ENCODE data around the gene RHD.
"Not testable (repeated sequence)": the region's sequence is repeated elsewhere in the genome, so short reads cannot be mapped to it uniquely, and the experiment has no call there.

The RHD gene

DNA sequence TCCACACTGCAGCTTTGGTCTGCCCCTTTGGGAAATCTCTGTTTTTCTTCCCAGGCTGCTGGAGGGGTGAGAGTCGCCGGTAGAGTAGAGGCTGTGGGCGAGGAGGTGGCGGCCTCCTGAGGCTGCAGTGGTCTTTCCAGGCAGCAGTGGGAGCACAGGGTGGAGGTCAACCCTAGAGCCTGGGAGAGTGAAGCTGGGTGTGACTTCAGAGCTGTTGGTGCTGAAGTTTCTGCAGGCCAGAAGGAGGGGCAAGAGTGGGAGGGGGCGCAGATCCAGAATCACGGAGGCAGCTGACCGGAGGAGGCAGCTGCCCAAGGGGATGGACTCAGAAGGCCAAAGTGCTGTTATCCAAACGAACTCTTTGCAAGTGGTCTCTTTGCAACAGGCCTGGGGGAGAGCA, 6.5 kb downstream of the RHD start:
- not testable (repeated sequence) for H3K27ac ChIP-seq

DNA sequence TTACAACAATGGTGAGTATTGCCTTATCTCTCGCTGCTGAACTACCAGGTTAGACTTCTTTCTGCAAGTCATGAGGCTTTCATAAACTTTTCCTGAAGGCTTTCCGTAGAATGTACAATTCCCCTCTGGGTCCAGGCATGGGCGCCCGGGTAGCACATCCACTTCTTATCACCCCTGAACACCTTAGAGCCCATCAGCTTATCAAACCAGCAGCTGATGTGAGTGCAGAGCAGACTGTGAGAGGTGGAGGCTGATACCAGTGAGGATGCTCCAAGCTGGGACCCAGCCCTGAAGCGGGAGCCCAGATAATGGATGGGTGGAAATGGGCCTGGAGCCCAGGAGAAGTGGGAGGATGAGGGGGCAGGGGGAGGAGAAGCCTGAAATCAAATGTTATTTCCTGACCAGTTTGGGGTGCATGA, 7.4 kb downstream of the RHD start:
- H3K27ac ChIP-seq; H3K9me3 ChIP-seq (ENCODE audit: low read depth, low read length); H3K36me3 ChIP-seq (ENCODE audit: insufficient read depth, low read length); H3K4me3 ChIP-seq; DNase-seq (ENCODE audit: low read depth, low spot score); H3K9ac ChIP-seq (ENCODE audit: insufficient read length): not testable (repeated sequence)

More for the DNA sequence above, 6.5 kb downstream of the RHD start:
- H3K4me3 ChIP-seq; H3K9me3 ChIP-seq (ENCODE audit: low read depth, low read length); H3K9ac ChIP-seq (ENCODE audit: insufficient read length); H3K36me3 ChIP-seq (ENCODE audit: insufficient read depth, low read length); DNase-seq (ENCODE audit: low read depth, low spot score): not testable (repeated sequence)

DNA sequence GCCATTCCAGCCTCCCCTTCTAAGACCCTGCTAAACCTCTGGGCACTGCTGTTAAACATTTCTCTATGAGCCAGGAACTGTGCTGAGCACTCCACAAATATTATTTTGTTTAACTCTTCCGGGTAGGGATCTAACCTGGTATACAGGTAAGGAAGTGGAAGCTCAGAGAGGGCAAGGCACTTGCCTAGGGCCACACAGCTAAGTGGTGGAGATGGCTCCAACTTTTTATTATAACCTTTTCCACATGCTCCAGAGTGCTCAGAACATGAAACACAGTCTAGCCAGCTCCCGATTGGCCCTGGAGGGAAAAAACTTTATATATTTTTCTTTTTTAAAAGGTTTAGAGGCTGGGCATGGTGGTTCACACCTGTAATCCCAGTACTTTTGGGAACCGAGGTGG, 13.6 kb downstream of the RHD start:
- H3K4me3 ChIP-seq; H3K27ac ChIP-seq; DNase-seq (ENCODE audit: low read depth, low spot score); H3K36me3 ChIP-seq (ENCODE audit: insufficient read depth, low read length); H3K9me3 ChIP-seq (ENCODE audit: low read depth, low read length); H3K9ac ChIP-seq (ENCODE audit: insufficient read length): not testable (repeated sequence)

DNA sequence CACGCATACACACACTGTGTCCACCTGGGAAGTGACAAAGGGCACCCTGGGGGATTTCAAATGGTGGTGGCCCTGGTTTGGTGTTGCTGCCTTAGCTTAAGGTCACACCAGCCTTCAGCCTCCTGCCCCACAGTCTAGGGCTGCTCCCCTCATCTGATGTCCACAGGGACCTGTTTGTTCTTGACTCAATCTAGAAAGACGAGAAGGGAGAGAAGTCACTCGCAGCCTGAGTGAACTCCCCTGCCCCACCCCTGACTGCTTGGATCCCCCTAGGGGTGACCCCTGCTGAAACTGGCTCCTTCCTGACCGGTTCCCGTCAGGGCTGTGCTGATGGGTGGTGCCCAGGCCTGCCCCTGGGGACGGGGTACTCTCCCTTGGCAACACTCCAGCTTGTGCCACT, 14.9 kb downstream of the RHD start:
- H3K4me3 ChIP-seq; H3K9me3 ChIP-seq (ENCODE audit: low read depth, low read length); DNase-seq (ENCODE audit: low read depth, low spot score); H3K9ac ChIP-seq (ENCODE audit: insufficient read length); H3K36me3 ChIP-seq (ENCODE audit: insufficient read depth, low read length); H3K27ac ChIP-seq: not testable (repeated sequence)

DNA sequence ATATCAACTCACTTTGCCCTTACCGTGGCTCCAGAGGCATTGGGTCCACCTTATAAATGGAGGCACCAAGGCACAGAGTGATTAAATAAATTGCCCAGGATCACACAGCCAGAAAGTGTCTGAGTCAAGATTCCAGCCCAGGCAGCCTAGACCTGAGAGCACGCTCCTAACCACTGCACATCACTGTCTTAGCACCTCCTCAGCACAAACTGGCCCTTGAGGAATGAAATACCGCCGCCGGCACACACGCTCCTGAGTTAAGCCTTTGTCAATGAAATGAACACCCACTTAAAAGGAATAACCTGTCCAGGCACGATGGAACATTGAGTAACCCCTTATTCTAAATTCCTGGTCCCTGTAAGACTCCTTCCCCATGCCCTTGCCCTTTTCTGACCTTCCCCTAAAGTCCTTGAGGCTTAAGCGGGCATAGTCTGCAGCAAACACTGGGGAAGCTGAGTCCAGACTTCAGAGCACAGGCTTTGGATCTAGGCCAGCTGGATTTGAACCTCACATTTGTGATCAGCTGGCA, 16.3 kb downstream of the RHD start:
- not testable (repeated sequence) for H3K9ac ChIP-seq (ENCODE audit: insufficient read length); DNase-seq (ENCODE audit: low read depth, low spot score)

GRCh38 chr1:25290043-25290442, 17.7 kb downstream of the RHD start:
- not testable (repeated sequence) for DNase-seq (ENCODE audit: low read depth, low spot score); H3K9ac ChIP-seq (ENCODE audit: insufficient read length); H3K4me3 ChIP-seq; H3K27ac ChIP-seq; H3K36me3 ChIP-seq (ENCODE audit: insufficient read depth, low read length); H3K9me3 ChIP-seq (ENCODE audit: low read depth, low read length)

More for the DNA sequence above, 16.3 kb downstream of the RHD start:
- not testable (repeated sequence) for H3K36me3 ChIP-seq (ENCODE audit: insufficient read depth, low read length); H3K27ac ChIP-seq; H3K9me3 ChIP-seq (ENCODE audit: low read depth, low read length); H3K4me3 ChIP-seq

DNA sequence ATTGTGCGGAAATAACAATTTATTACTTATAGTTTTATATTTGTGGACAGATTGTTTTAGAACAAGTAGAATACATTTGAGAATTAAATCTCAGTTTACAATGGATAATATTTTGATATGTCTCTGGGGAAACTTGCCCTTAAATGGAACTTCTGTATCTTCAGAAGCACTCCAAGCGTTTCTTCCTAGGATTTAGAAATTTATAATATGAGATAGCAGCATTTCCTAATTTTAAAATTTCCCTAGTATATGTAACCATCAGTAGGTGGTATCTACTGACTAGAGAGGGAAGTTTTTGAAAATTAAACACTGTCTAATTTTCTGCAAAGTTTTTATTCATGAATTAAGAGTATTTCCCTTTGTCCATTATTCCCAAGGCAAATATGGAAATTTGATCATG, 21.1 kb downstream of the RHD start:
- H3K9ac ChIP-seq (ENCODE audit: insufficient read length); H3K36me3 ChIP-seq (ENCODE audit: insufficient read depth, low read length); H3K27ac ChIP-seq; H3K4me3 ChIP-seq; H3K9me3 ChIP-seq (ENCODE audit: low read depth, low read length); DNase-seq (ENCODE audit: low read depth, low spot score): not testable (repeated sequence)

DNA sequence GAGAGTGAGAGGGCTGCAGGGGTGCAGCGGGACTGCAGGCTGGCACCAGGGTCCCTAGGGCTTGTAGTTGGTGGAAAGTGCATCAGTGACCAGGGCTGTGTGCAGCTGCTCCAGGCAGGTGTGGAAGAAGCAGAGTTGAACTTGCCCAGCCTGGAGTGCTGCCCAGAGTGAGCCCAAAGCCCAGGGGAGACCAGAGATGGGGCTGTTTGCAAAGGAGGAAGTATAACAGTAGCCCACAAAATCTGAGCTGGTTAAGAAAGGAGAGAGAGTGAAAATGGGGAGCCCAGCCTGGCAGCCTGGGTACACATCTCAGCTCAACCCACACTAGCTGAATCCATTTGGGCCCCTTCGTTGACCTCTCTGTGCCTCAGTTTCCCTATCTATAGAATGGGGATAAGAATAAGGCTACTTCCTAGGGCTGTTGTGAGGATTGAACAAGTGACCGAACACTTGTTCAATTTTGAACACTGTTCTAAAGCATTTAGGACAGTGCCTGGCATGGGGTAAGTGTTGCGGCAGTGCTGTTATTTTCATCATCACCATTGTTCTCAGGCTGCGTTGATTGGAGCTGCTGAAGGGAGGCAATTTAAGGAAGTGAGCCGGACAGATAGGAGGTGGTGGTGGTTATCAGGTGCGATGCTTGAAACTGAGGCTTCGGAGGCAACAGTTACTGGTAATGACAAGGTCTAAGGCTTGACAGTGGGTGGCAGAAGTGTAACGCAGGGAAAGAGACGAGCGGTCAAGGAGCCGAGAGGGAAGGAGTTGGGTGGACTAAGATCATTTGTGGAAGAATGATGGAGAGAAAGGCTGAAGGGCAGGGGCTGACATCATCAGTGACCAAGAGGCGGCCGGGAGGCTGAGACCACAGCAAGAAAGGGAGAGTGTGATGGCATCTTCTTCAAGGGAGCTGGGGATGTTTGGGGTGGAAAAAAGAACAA, 22.8 kb downstream of the RHD start:
- H3K9ac ChIP-seq (ENCODE audit: insufficient read length); H3K27ac ChIP-seq; H3K9me3 ChIP-seq (ENCODE audit: low read depth, low read length); H3K4me3 ChIP-seq; H3K36me3 ChIP-seq (ENCODE audit: insufficient read depth, low read length); DNase-seq (ENCODE audit: low read depth, low spot score): not testable (repeated sequence)

DNA sequence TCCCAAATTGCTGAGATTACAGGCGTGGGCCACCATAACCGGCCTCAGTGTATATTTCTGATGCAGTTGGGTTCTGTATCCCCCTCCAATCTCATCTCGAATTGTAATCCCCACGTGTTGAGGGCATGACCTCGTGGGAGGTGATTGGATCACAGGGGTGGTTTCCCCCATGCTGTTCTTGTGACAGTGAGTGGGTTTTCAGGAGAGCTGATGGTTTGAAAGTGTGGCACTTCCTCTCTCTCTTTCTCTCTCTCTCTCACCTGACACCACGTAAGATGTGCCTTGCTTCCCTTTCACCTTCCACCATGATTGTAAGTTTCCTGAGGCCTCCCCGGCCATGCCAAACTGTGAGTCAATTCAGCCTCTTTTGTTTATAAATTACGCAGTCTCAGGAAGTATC, 24.2 kb downstream of the RHD start:
- not testable (repeated sequence) for DNase-seq (ENCODE audit: low read depth, low spot score); H3K27ac ChIP-seq; H3K4me3 ChIP-seq; H3K36me3 ChIP-seq (ENCODE audit: insufficient read depth, low read length); H3K9ac ChIP-seq (ENCODE audit: insufficient read length); H3K9me3 ChIP-seq (ENCODE audit: low read depth, low read length)

DNA sequence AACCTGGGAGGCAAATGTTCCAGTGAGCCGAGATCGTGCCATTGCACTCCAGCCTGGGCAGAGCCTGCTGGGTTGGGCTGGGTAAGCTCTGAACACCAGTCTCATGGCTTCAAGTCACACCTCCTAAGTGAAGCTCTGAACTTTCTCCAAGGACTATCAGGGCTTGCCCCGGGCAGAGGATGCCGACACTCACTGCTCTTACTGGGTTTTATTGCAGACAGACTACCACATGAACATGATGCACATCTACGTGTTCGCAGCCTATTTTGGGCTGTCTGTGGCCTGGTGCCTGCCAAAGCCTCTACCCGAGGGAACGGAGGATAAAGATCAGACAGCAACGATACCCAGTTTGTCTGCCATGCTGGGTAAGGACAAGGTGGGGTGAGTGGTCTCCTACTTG, 28.4 kb downstream of the RHD start:
- H3K36me3 ChIP-seq (ENCODE audit: insufficient read depth, low read length); H3K9me3 ChIP-seq (ENCODE audit: low read depth, low read length); H3K27ac ChIP-seq; H3K9ac ChIP-seq (ENCODE audit: insufficient read length); H3K4me3 ChIP-seq; DNase-seq (ENCODE audit: low read depth, low spot score): not testable (repeated sequence)

GRCh38 chr1:25302330-25302729, 30.0 kb downstream of the RHD start:
- not testable (repeated sequence) for H3K36me3 ChIP-seq (ENCODE audit: insufficient read depth, low read length); DNase-seq (ENCODE audit: low read depth, low spot score)

DNA sequence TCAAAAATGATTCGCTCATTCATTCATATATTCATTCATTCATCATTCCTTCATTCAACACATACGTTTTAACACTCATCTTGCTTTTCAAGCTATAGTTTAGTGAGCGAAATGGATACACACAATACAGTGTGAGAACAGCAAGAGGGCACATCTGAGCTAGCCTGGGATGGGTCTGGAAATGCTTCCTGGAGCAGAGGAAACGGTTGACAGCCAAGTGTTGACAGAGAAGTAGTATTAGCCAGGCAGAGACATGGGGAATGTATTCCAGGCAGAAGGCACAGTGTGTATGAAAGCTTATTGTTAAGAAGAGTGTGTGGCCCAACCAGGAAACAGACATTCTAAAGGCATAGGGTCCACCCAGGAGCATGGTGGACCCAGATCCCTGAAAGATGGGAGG, 32.6 kb downstream of the RHD start:
- DNase-seq (ENCODE audit: low read depth, low spot score); H3K36me3 ChIP-seq (ENCODE audit: insufficient read depth, low read length); H3K9me3 ChIP-seq (ENCODE audit: low read depth, low read length); H3K9ac ChIP-seq (ENCODE audit: insufficient read length); H3K4me3 ChIP-seq; H3K27ac ChIP-seq: not testable (repeated sequence)

More at GRCh38 chr1:25302330-25302729, 30.0 kb downstream of the RHD start:
- not testable (repeated sequence) for H3K9me3 ChIP-seq (ENCODE audit: low read depth, low read length); H3K9ac ChIP-seq (ENCODE audit: insufficient read length); H3K4me3 ChIP-seq; H3K27ac ChIP-seq

DNA sequence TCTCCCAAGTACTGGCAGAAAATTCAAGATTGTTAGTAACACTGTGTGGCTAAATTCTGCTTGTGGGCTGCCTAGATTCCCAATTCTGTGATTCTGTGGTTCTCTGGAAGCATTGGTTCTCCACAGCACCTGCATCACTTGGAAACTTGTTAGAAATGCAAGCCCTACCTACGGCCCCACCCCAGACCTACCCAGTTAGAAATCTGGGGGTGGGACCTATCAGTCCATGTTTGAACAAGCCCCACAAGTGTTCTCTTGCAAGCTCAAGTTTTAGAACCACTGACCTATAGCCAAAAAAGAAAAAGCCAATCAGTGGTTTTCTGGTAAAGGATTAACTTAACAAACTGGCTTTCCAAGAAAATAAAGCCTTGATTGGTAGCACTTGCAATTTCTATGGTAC, 35.9 kb downstream of the RHD start:
- DNase-seq (ENCODE audit: low read depth, low spot score); H3K9me3 ChIP-seq (ENCODE audit: low read depth, low read length); H3K9ac ChIP-seq (ENCODE audit: insufficient read length); H3K36me3 ChIP-seq (ENCODE audit: insufficient read depth, low read length); H3K4me3 ChIP-seq; H3K27ac ChIP-seq: not testable (repeated sequence)

- not testable (repeated sequence) for H3K9me3 ChIP-seq (ENCODE audit: low read depth, low read length); H3K27ac ChIP-seq; H3K9ac ChIP-seq (ENCODE audit: insufficient read length); DNase-seq (ENCODE audit: low read depth, low spot score); H3K4me3 ChIP-seq; H3K36me3 ChIP-seq (ENCODE audit: insufficient read depth, low read length)
Observed at GRCh38 chr1:25309085-25309484, 36.8 kb downstream of the RHD start.

DNA sequence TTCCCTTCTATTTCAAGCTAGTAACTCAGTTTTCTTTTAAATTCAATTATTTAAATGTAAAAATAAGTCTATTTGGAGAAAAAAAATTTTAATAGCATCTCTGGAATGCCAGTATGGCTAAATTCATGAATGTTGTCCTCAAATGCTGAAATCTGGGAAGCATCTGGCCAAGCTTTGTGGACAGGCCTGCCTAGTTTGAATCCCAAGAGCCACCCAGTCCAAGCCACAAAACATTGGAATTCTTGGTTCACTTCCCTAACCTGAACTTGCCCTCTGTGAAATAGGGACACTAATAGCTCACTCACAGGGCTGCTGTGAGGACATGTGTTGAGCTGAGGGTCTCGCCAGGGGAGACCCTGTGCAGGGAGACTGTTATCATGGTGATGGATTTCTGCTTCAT, 37.2 kb downstream of the RHD start:
- H3K36me3 ChIP-seq (ENCODE audit: insufficient read depth, low read length); H3K9me3 ChIP-seq (ENCODE audit: low read depth, low read length); H3K9ac ChIP-seq (ENCODE audit: insufficient read length); H3K4me3 ChIP-seq; DNase-seq (ENCODE audit: low read depth, low spot score); H3K27ac ChIP-seq: not testable (repeated sequence)

All from SK-N-MC (cell line).